Renal cortical epithelial cell (primary cell): Measurements from ENCODE around the gene PREB. TPM values are rescaled to one million over a fixed set of nuclear protein-coding genes. Genes with fewer than 3 reads are reported as not detected.

Source experiments
- DNase-seq: peaks from one replicate; pipeline ENCODE4 v3.0.0-alpha.2; 2011; ENCODE audit warnings: low read depth
- total RNA-seq: library from RNA; depleted of rRNA; stranded (reverse); fragments of >200 nt; gene quantifications from 2 replicates; pipeline ENCODE4 v1.2.3, GENCODE V29; 2014

PREB gene
- total RNA-seq, 1 donor from 2014 or later = 37.5 TPM

DNA sequence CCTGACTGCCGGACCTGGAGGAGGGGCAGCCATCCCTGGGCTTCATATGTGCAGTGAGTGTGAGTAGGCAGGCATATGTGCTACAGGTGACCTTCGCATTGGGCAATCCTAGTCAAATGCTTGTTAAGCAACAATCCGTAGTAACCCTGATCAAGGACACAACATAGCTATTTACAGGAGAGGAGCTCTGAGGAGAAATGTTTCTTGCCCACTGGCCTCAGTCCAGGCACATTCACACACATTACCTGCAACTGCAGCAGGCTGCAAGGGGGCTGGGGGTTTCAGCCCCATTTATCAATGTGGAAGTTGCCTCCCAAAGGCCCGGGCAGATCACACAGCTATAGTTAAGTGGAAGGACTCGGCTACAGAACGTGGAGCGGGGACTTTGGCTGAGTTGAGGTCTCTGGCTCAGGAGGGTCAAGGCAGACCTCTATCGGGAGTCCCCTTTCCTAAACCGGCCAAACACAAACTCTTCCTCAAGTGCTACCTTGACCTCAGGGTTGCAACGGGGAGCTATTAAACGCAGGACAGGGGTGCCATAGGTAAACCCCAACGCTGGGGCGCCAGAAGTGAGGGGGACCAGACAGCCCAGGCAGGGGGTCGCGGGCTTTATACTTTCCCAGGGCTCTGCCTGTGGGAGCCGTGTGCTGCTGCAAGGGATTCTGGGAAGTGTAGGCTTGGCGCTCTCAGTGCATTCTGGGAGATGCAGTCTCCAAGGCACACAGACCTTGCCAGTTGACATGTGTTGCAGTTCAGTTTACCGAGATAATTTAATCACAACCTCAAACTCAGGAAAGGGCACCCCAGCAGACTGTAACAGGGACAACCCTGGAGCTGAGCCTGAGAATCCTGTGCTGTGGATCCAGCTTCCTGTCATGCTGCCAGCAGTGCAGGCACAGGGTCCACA is 38.4 kb downstream of the PREB start:
- peak; percentile 48 for DNase-seq

DNA sequence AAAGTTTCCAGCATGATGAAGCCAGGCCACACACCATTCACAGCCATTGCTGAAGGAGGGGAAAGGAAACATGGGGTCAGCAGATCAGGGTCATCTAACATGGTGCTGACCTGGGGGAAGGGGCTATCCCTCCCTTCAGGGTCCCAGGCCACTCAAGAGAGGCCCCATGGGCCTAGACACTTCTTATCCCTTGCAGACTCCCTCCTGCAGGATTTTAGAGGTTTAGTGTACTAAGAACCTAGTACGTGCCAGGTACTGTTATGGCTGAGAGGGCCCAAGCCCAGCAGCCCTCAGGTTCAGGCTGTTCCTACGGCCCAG is 39.0 kb downstream of the PREB start:
- DNase-seq = no peak

DNA sequence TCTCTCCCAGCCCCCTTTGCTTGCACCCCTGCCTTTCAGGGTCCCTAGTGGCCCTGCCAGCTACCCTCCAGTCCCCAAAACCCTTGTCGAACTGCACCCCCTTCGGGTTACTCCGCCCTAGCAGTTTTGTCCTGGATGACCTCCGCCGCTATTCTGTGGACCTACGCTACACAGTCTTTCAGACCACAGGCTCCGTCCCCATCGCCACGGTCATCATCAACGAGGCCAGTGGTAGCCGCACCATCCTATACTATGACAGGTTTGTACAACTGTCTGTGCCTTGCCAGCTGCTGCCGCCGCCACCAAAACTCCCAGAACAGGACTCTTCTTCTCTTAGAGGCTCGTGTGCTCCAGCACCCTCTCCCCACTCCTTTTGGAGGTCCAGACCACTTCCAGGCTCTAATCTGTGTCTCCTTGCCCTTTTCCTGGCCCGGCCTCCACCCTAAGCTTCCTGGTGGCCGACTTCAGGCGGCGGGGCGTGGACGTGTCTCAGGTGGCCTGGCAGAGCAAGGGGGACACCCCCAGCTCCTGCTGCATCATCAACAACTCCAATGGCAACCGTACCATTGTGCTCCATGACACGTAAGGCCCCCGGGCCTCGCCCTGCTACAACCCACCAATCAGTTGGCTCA is 40.0 kb downstream of the PREB start:
- DNase-seq = no peak

DNA sequence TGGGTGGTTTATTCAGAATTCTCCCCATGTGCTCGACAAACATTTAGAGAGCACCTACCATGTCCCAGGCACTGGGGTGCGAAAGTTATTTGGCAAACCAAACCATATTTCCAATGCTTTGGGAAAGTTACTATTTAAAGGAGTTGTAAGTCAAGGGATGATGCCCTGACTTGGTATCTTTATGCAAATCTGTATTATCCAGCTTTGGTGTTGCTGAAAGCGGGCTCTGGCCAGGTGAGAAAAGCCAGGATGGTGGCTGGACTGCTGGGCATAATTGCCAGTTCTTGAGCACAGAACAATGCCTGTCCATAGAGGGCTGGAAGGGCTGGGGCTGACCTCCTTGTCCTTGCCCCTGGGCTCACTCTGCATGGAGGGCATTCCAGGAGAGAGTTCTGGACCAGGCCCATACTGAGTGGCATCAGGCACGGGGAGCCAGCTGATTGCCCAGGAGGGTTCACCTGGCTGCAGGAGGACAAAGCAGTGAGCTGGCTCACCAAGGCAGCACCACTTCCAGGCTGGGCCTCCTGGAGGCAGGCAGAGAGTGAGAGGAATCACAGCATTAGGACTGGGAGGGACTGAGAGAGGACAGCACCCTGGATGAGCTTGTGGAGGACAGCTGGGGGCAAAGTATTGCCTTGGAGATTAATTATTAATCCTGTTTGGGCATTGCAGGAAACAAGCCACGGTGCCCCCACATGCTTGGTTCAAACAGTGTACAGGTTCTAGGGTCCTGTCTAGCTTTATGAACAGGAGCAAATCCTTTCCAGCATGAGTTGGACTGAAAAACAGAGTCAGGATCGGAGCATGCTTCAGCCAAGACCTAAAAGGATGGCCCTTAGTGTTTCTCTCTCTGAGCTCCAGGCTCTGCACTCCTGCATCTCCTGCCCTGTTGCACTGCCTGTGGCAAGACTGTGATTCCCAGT is 40.7 kb downstream of the PREB start:
- peak; percentile 27 for DNase-seq

DNA sequence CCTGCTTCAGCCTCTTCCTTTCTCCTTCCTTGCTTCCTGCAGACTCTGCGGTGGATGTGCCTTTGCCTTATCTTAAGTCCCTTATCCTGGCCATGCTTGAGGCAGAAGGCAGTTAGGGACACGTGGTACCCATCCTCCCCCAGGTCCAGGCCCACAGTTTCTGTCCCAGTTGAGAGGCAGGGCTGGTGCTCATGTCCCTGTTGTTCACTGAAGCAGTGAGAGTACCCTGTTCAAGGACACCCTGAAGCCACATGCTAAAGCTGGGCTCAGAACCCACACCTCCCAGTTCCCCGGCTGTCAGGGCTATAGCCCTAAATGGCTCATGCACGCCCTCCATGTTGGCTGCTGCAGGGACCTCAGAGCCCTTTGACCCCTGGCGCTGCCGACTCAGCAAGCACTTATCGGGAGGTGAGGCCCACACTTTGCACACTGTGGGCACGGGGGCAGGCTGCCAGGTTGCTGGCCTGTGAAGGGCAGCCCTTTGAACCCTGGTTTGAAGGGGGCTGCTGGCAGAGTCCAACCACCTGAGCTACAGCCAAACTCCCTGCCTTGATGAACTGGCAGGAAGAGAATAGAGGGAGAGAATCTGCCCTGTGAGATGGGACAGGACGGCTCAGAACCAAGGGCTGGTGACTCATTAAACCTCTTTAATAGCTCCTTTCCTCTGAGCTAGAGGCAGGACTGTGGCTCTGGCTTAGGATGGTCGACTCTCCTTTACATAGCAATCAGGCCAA is 41.6 kb downstream of the PREB start:
- peak; percentile 57 for DNase-seq

DNA sequence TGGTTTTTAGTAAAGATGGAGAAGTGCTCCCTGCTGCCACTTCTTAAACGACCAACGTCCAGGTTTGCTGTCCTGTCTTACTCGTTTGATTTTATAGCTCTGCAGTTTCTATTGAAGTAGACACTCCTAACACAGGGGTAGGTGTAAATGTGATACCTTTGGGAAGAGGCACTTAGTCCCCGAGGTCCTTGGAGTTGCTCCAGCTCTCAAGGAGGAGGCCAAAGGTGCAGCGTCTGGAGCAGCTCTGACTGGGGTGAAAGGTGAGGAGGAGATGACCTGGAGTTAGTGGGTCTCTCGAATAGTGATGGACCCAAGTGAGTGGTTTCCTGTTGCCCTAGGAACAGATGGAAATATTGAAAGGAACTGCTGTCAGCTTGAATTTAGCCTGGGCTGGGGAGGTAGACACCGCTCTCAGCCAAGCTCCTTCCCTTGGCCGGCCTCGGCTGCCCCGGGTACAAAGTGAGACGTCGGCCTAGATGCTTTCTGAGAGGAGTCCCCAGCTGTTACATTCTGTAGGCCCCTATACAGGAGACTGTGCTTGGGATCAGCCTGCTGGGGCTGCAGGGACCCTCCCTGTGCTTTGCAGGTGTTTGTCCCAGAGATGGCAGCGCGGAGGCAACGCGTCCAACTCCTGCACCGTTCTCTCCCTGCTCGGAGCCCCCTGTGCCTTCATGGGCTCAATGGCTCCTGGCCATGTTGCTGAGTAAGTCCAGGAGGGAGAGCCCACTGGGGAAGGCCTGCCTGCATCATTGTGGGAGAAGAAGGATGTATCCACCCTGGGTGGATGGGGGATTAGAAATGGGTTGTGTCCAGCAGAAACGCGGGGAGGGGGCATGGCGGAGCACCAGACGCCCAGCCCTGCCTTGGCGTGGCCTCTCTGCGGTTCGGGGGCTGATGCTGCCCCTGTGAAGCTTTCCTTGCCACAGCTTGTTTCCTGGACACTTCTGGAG is 42.4 kb downstream of the PREB start:
- no peak for DNase-seq

DNA sequence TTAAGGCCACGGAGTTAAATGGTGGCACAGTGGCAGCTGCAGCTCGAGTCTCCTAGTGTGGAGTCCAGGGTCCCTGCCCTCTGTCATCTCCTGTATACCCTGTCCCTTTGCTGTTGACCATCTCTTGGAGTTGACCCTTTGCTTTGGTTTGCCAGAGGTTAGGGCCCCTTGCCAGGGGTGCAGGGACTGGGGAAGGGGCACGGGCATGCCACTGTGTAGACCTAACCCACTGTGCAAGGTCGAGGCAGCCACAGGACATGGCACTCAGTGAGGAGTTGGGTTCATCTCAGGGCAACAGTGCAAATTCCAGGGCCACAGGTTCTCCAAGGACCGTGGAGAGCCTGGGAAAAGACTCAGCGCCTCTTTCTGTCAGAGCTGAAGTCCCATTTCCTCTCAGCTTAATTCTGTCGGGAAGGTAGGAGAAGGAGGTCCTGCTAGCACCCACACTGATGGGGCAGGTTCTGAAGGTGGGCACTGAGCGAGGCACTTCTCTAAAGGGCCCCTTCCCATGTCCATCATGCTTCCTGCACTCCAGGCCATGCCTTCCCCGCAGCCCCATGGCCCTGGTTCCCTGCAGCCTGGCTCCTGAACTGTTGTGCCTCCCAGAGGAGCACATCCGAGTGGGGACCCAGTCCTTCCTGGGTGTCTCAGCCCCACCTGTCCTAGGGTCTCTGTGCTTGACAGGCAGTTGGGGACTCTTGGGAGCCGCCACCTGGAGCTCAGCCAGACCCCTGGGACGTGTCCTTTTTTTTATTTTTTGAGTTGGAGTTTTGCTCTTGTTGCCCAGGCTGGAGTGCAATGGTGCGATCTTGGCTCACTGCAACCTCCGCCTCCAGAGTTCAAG is 45.1 kb downstream of the PREB start:
- DNase-seq = no peak

DNA sequence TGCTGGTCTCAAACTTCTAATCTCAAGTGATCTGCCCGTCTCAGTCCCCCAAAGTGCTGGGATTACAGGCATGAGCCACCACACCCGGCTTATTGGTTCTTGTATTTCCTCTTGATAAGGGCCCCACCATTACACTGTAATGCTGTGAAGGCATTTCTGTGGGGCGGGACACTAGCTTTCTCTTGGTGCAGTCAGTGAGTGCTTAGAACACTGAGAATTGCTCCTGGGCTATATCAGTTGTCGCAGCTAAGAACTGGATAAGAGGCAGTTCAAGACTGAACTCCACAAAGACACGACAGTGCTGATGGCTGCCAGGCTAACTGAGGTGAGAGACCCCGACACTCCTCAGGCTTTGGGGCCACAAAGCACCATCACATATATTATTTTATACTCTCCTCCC is 45.8 kb downstream of the PREB start:
- DNase-seq = no peak

DNA sequence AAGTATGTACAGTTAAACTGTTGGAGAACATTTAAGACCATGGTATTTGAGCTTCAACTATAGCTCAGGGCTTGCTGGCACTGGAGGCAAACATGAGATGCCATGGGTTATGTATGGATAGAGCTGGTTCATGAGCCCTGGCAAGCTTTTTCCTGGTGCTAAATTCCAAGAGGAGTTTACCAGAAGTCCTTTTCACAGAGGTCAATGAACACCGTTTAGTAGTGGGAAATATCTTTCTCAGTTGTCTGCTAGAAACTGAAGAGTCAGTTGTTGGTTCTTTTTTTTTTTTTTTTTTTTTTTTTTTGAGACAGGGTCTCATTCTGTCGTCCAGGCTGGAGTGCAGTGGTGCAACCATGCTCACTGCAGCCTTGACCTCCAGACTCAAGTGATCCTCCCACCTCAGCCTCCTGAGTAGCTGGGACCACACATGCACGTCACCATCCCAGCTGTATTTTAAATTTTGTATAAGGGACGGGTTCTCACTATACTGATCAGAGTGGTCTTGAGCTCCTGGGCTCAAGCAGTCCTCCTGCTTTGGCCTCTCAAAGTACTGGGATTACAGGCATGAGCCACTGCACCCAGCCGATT is 46.5 kb downstream of the PREB start:
- DNase-seq = no peak

DNA sequence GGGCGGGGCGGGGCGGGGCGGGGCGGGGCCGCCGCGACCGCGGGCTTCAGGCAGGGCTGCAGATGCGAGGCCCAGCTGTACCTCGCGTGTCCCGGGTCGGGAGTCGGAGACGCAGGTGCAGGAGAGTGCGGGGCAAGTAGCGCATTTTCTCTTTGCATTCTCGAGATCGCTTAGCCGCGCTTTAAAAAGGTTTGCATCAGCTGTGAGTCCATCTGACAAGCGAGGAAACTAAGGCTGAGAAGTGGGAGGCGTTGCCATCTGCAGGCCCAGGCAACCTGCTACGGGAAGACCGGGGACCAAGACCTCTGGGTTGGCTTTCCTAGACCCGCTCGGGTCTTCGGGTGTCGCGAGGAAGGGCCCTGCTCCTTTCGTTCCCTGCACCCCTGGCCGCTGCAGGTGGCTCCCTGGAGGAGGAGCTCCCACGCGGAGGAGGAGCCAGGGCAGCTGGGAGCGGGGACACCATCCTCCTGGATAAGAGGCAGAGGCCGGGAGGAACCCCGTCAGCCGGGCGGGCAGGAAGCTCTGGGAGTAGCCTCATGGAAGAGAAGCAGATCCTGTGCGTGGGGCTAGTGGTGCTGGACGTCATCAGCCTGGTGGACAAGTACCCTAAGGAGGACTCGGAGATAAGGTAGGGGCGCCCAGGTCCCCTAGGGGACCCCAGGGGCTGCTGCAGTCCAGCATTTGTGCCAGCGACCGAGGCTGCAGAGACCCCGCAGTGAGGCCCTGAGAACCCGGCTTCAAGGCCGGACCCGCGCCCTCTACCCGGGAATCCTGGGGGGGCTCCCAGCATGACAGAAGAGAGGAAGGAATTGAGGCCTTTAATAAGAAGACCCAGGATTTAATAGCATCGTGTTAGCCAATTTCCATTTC is 47.5 kb downstream of the PREB start, which contains the start of gene KHK:
KHK (plus strand) TSS at position 49 of the 870 bp plus-strand sequence; CDS start at position 537, 488 bp downstream.
- DNase-seq = no peak

DNA sequence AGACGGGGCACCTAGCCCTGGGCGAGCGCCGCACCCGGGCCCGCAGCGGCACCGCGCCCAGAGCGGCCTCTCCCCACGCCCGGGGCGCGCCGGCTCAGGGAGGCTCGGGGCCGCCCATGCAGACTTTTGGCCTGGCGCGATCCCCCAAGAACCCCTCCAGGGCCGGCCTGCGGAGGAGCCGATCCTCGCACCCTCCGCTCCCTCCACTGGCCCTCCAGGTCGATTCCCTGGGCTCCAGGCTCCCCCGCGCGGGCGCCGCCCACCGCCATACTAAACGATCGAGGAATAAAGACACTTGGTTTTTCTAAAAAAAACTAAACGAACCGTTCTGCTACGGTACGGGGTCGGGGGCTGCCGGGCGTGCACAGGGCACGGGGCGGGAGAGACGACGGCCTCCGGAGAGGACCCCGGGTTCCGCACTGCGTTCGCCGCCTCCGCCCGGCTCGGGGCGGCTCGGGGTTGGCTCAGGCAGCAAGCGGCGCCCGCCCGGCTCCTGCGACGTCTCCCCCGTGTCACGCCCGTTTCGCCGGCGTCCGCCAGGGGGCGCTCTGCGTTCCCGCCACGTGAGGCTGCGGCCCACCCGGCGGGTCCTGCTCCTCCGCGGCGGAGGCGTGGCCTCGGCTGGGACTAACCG is 48.2 kb downstream of the PREB start:
- DNase-seq = peak; percentile 67

DNA sequence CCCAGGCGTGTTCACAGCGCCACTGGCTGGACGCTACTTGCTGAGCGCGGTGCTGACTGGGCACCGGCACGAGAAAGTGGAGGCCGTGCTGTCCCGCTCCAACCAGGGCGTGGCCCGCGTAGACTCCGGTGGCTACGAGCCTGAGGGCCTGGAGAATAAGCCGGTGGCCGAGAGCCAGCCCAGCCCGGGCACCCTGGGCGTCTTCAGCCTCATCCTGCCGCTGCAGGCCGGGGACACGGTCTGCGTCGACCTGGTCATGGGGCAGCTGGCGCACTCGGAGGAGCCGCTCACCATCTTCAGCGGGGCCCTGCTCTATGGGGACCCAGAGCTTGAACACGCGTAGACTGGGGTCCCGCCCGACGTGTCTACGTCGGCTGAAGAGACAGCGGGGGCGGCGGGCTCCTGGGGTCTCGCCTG is 48.8 kb downstream of the PREB start:
- peak; percentile 33 for DNase-seq

DNA sequence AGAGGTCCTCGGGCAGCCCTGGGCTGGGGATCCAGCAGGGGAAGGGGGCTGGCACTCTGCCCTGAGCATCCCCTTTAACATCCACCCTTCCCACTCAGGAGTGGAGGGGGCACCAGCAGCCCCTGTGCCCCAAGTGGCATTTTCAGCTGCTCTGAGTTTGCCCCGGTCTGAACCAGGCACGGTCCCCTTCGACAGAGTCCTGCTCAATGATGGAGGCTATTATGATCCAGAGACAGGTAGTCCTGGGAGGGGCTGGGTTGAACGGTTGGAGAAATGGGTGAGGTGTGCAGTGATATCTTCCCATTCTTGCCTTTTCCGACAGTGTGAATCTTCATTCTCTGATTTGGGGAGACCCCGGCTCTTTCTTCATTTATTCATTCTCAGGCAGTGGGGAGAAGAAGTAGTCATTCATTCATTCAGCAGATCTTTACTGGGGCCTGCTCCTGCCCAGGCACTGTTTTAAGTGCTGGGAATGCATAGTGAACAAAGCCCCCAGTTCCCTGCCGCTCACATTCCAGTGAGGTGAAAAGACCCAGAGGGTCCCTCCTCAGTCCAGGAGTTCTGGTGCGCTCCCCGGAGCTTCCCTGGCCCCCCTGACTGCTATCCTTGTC is 49.3 kb downstream of the PREB start:
- no peak for DNase-seq

DNA sequence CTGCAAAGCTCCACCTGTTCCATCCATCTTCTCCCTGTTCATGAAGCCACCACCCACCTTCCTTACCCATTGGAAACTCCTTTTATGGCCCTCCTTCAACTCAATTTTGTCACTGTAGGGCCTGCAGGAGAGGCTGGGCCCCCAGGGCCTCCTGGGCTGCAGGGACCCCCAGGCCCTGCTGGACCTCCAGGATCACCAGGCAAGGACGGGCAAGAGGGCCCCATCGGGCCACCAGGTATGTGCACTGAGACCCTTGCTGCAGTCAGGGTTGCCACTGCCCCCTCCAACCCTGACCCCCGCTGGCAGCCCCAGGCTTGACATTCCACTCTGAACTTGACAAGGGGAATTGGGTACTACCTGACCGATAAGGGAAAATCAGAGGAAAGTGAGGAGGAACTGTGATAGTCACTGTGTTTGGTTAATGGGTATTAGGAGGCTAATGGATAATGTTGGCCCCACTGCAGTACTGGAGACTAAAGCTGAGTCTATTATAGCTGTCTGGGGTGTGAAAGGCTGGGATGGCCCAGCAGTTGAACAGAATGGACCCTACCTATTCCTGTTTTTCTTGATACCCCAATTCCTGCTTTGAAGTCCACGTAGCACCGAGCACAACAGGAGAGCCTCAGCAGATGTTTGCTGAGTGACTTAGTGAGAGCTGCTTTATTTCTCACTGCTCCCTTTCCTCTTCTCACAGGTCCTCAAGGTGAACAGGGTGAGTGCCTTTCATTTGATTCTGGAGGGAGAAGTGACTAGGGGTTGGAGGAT is 50.0 kb downstream of the PREB start:
- DNase-seq = no peak

DNA sequence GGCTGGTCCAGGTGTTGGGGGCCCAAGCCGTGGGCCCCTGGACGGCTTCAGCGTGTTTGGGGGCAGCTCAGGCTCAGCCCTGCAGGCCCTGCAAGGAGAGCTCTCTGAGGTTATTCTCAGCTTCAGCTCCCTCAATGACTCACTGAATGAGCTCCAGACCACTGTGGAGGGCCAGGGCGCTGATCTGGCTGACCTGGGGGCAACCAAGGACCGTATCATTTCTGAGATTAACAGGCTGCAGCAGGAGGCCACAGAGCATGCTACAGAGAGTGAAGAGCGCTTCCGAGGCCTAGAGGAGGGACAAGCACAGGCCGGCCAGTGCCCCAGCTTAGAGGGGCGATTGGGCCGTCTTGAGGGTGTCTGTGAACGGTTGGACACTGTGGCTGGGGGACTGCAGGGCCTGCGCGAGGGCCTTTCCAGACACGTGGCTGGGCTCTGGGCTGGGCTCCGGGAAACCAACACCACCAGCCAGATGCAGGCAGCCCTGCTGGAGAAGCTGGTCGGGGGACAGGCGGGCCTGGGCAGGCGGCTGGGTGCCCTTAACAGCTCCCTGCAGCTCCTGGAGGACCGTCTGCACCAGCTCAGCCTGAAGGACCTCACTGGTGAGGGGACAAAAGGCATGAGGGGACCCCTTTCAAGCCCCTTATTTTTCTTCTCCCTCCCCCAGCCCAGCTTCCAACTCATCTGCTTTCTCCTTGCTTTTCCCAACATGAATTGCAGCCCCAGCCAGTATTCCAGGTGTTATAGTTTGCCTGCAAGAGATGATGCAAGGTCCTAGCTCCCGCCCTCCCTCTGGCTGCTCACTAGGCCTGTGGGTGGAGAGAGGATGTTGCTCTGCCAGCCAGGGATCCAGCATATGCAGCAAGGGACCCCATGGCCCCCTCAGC is 50.8 kb downstream of the PREB start:
- DNase-seq = no peak
